Panc1 (cell line): ENCODE results near the gene JAZF1. TPM values are rescaled to one million over a fixed set of nuclear protein-coding genes. Genes with fewer than 3 reads are reported as not detected.

Experiments
- ATAC-seq: fragments of 200-7000 bp; cut with Tn5 transposase; 2 replicates; pipeline ENCODE4 v1.9.1; 2020; ENCODE audit warnings: mild to moderate bottlenecking, moderate library complexity
- BruUV-seq: library from RNA; stranded (reverse); fragments of 400-500 nt; replicated peaks from 2 replicates; lab custom pipeline; 2021; lab: Mats Ljungman, UMichigan
- CTCF ChIA-PET: fragments of 300-600 bp; sonication (Branson Sonifier 250); formaldehyde crosslinking; loops from one replicate; lab custom pipeline; 2022; ENCODE audit warnings: antibody characterized with exemption; lab: Charles Lee
- POLR2A ChIA-PET: fragments of 300-600 bp; sonication (Branson Sonifier 250); formaldehyde crosslinking; loops from one replicate; lab custom pipeline; 2022; ENCODE audit warnings: antibody characterized with exemption; lab: Charles Lee
- DNase-seq: peaks from one replicate; pipeline ENCODE4 v3.0.0-alpha.2; 2010; ENCODE audit warnings: low read depth, low spot score
- H3K27ac ChIP-seq: 2 replicates; pipeline ENCODE4 v1.5.1; 2011; ENCODE audit warnings: mild to moderate bottlenecking, low read length, inconsistent platforms
- H3K27me3 ChIP-seq: fragments of 200-500 bp; sonication (Bioruptor generic); 2 replicates; pipeline ENCODE4 v1.6.0; 2014; ENCODE audit warnings: low read length, inconsistent platforms; ENCODE audit not compliant: control insufficient read depth, insufficient read depth
- H3K36me3 ChIP-seq: fragments of 200-500 bp; sonication (Bioruptor generic); 2 replicates; pipeline ENCODE4 v1.5.1; 2014; ENCODE audit warnings: inconsistent platforms, mild to moderate bottlenecking, low read length, moderate library complexity; ENCODE audit not compliant: control insufficient read depth, insufficient read depth
- H3K4me1 ChIP-seq: 2 replicates; pipeline ENCODE4 v1.5.1; 2011; ENCODE audit warnings: inconsistent platforms, mild to moderate bottlenecking, low read length, moderate library complexity; ENCODE audit not compliant: control insufficient read depth, insufficient read depth
- H3K4me3 ChIP-seq, 2 experiments: 2 replicates each; pipeline ENCODE4 v1.5.1; 2011 to 2012; ENCODE audit warnings: low read depth in 2 of 2, low read length in 2 of 2, mild to moderate bottlenecking in 2 of 2, inconsistent platforms in 1 of 2, moderate library complexity in 1 of 2
- H3K9me3 ChIP-seq: fragments of 200-500 bp; sonication (Bioruptor generic); 2 replicates; pipeline ENCODE4 v1.5.1; 2014; ENCODE audit warnings: low read depth, mild to moderate bottlenecking, inconsistent platforms, low read length, moderate library complexity; ENCODE audit not compliant: control insufficient read depth, insufficient read depth
- CTCF ChIP-seq: fragments of 450-650 bp; IDR thresholded peaks from 2 replicates; pipeline ENCODE4 v1.5.1; 2017; ENCODE audit warnings: mild to moderate bottlenecking
- POLR2AphosphoS5 ChIP-seq: IDR thresholded peaks from 2 replicates; pipeline ENCODE4 v1.6.1; 2012; ENCODE audit warnings: mild to moderate bottlenecking, low read depth, low read length, moderate library complexity
- SIN3A ChIP-seq: IDR thresholded peaks from 2 replicates; pipeline ENCODE4 v1.6.1; 2012; ENCODE audit warnings: low read depth, mild to moderate bottlenecking, low read length, moderate library complexity, borderline replicate concordance; ENCODE audit not compliant: insufficient read depth
- TCF7L2 ChIP-seq: IDR thresholded peaks from 2 replicates; pipeline ENCODE4 v1.6.1; 2011; ENCODE audit warnings: mild to moderate bottlenecking, low read depth, low read length, inconsistent platforms
- in situ Hi-C: cut with HindIII; loops from 2 replicates; pipeline ENCODE4 v1.10.0; 2016; ENCODE audit warnings: low sequenced_read_pairs, low pct_unique_long_range_greater_than_20kb
- intact Hi-C: fragments of 100-400 bp; cut with micrococcal nuclease; formaldehyde crosslinking; loops from one replicate; pipeline ENCODE4 v1.10.0; 2022; ENCODE audit not compliant: unreplicated experiment
- total RNA-seq: library from RNA; stranded (reverse); gene quantifications from one replicate; pipeline ENCODE4 v1.2.1, GENCODE V29; 2021; ENCODE audit not compliant: unreplicated experiment
- TF ChIP-seq, protein P1 (sequence below), 2 experiments: IDR thresholded peaks; 2 replicates each; pipeline ENCODE4 v1.6.1; 2011 to 2012; ENCODE audit warnings: low read depth in 2 of 2, control low read depth in 1 of 2, low read length in 1 of 2, mild to moderate bottlenecking in 1 of 2, moderate library complexity in 1 of 2; ENCODE audit not compliant: insufficient read depth in 1 of 2

The JAZF1 gene
- total RNA-seq, 1 experiment from 2014 or later: 8.8 TPM

DNA sequence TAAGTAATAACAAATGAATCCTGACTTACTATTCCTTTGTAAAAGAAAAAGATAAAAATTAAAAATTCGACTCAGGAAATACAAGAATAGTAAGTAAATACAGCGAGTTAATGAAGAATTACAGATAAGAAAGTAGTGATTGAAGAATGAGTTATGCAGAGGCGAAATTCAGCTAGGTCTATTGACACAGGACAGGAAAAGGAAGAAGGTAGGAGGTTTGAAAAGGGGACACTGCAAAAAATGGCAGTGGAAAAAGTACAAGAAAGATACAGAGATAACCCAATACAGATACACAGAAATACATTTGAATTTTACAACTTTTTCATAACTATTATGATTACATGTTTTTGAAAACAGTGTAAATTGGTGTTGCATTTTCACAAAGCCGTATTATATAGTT is 28.0 kb downstream of the JAZF1 start:
- Histone ChIP-seq H3K9me3 (no peaks in the 10 kb centered on the region), H3K36me3 (no peaks in the 10 kb centered on the region), H3K4me1 (peaks cover 17% of the 10 kb centered on the region), H3K27ac (no peak overlapping the region), H3K27me3 (no peaks in the 10 kb centered on the region), H3K4me3 (no peak overlapping the region)
- no peak for ATAC-seq
- BruUV-seq: no TSS peak
- in situ Hi-C loops (no loop called here), intact Hi-C loops (no loop called here)
- TF ChIP-seq SIN3A (no peak), TCF7L2 (no peak), POLR2AphosphoS5 (no peak), CTCF (no peak)
- TF ChIP-seq, protein P1, sequence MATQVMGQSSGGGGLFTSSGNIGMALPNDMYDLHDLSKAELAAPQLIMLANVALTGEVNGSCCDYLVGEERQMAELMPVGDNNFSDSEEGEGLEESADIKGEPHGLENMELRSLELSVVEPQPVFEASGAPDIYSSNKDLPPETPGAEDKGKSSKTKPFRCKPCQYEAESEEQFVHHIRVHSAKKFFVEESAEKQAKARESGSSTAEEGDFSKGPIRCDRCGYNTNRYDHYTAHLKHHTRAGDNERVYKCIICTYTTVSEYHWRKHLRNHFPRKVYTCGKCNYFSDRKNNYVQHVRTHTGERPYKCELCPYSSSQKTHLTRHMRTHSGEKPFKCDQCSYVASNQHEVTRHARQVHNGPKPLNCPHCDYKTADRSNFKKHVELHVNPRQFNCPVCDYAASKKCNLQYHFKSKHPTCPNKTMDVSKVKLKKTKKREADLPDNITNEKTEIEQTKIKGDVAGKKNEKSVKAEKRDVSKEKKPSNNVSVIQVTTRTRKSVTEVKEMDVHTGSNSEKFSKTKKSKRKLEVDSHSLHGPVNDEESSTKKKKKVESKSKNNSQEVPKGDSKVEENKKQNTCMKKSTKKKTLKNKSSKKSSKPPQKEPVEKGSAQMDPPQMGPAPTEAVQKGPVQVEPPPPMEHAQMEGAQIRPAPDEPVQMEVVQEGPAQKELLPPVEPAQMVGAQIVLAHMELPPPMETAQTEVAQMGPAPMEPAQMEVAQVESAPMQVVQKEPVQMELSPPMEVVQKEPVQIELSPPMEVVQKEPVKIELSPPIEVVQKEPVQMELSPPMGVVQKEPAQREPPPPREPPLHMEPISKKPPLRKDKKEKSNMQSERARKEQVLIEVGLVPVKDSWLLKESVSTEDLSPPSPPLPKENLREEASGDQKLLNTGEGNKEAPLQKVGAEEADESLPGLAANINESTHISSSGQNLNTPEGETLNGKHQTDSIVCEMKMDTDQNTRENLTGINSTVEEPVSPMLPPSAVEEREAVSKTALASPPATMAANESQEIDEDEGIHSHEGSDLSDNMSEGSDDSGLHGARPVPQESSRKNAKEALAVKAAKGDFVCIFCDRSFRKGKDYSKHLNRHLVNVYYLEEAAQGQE (IDR thresholded peaks at IDR 0.05; ENCODE audit: insufficient read depth in 1 of 2, low read depth in 2 of 2, low read length in 1 of 2): no peak
- no peak for DNase-seq
- CTCF ChIA-PET: no interaction called here
- POLR2A ChIA-PET: no interaction called here

DNA sequence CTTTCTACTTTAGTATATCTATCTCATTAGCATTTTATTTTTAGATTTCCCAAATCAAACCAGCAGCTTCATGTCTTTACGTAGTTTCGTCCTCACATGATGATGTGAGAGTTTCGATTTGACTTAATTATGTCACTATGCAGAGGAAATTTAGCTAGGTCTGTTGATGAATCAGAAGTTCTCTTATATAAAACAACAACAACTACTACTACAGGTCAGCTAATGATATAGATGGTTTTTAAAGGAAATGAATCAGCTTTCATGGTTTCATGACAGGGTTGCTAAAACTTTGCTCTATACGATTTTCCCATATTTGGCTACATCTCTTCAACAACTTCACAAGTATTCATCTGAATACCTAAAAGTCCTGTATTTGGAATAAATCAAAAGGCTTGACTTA is 28.6 kb downstream of the JAZF1 start:
- ATAC-seq: no peak
- in situ Hi-C loops (no loop called here), intact Hi-C loops (no loop called here)
- POLR2A ChIA-PET: no interaction called here
- H3K27ac ChIP-seq: no peak overlapping the region
- BruUV-seq: no TSS peak
- no peaks in the 10 kb centered on the region for H3K9me3 ChIP-seq
- DNase-seq: no peak
- peaks cover 17% of the 10 kb centered on the region for H3K4me1 ChIP-seq
- no peak overlapping the region for H3K4me3 ChIP-seq
- TF ChIP-seq CTCF (no peak), SIN3A (no peak), POLR2AphosphoS5 (no peak), TCF7L2 (no peak)
- TF ChIP-seq, protein P1 (IDR thresholded peaks at IDR 0.05; ENCODE audit: insufficient read depth in 1 of 2, low read depth in 2 of 2, low read length in 1 of 2): no peak
- CTCF ChIA-PET: no interaction called here
- no peaks in the 10 kb centered on the region for H3K36me3 ChIP-seq
- no peaks in the 10 kb centered on the region for H3K27me3 ChIP-seq
